ENCODE measurements around the gene SAMD8.
"Not testable (repeated sequence)": the region's sequence is repeated elsewhere in the genome, so short reads cannot be mapped to it uniquely, and the experiment has no call there.

SAMD8 gene

DNA sequence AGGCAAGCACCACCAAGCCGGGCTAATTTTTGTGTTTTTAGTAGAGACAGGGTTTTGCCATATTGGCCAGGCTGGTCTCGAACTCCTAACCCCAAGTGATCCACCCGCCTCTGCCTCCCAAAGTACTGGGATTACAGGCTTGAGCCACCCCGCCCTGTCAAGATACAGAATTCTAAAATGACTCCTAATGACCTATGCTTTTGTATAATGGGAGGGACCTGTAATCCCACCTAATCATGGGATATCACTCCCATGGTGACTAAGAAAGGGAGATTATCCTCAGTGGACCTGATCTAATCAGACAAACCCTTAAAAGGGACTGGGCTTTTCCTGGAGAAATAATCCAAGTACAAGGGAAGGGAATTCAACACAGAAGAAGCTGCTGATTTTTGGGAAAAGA lies 28.8 kb downstream of the SAMD8 start:
- DNase-seq (ENCODE audit: low spot score) = no peak

DNA sequence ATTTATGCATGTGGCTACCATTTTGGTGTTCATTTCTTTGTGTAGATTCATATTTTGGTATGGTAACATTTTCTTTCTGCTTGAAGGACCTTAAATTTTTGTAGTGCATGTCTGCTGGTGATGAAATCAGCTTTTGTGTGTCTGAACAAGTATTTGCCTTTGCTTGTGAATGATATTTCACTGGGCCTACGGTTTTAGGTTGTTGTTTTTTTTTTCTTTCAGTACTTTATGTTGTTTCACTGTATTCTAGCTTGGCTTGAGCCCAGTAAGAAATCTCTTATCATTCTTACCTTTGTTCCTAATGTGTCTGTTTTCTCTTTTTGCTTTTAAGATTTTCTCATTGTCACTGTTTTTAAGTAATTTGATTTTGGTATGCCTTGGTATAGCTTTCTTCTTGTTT lies 31.9 kb downstream of the SAMD8 start:
- DNase-seq (ENCODE audit: low spot score) = no peak

DNA sequence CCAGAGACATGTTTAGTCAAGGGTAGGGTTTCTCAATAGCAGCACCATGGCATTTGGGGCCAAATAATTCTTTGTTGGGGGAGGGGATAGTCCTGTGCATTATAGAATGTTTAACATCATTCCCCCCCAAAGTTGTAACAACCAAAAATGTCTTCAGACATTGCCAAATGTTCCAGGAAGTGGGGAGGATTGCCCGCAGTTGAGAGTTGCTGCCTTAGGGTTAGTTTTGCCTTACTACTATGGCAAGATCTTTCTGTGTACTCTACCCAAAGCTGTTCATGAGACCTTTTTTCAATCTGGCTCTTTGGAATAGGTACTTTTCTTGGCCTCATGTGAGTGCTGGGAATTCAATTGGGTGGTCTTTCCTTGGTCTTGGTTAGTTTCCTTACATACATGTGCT lies 34.1 kb downstream of the SAMD8 start:
- no peak for DNase-seq (ENCODE audit: low spot score)

DNA sequence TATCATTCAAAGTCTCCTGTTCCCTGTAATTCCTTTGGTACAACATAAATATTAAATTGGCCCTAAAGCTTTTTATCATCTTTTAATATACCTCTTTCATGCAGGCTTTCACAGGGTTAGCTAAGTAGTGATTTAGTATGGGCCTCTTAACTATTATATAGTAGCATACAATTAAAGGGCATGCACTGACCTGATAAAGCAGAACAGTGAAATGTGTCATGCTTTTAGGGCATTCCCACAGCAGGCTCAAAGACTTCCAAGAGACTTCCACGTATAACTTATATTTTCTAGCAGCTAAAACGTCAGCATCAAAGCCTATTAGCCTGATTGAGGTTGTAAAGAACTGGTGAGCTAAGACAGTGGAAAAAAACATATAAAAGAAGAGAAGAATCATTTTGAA lies 35.3 kb downstream of the SAMD8 start:
- no peak for DNase-seq (ENCODE audit: low spot score)

DNA sequence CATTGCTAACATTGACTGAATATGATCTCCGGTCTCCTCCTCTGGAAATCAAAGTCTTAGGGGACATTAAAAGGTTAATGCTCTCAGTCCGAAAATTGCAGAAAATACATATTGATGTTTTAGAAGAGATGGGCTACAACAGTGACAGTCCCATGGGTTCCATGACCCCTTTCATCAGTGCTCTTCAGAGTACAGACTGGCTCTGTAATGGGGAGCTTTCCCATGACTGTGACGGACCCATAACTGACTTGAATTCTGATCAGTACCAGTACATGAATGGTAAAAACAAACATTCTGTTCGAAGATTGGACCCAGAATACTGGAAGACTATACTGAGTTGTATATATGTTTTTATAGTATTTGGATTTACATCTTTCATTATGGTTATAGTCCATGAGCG lies 39.2 kb downstream of the SAMD8 start:
- DNase-seq (ENCODE audit: low spot score) = no peak

DNA sequence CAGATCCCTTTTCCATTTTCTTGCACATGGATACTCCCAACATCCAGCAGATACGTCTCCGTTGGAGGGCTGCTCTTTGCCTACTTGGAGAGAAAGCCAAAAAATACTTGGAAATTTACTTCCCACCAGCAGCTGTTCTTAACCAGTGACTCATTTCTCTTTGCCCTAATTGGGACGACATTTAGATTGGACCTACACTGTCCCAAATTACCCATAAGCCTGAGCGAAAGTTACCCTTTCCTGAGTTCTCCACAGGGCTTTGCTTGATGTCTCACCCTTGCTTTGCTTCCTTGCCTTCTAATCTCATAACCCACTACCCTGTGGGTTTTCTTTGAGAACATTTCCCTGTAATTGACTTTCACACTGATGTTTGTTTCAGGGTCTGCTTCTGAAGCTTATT lies 48.1 kb downstream of the SAMD8 start:
- DNase-seq (ENCODE audit: low spot score) = no peak

DNA sequence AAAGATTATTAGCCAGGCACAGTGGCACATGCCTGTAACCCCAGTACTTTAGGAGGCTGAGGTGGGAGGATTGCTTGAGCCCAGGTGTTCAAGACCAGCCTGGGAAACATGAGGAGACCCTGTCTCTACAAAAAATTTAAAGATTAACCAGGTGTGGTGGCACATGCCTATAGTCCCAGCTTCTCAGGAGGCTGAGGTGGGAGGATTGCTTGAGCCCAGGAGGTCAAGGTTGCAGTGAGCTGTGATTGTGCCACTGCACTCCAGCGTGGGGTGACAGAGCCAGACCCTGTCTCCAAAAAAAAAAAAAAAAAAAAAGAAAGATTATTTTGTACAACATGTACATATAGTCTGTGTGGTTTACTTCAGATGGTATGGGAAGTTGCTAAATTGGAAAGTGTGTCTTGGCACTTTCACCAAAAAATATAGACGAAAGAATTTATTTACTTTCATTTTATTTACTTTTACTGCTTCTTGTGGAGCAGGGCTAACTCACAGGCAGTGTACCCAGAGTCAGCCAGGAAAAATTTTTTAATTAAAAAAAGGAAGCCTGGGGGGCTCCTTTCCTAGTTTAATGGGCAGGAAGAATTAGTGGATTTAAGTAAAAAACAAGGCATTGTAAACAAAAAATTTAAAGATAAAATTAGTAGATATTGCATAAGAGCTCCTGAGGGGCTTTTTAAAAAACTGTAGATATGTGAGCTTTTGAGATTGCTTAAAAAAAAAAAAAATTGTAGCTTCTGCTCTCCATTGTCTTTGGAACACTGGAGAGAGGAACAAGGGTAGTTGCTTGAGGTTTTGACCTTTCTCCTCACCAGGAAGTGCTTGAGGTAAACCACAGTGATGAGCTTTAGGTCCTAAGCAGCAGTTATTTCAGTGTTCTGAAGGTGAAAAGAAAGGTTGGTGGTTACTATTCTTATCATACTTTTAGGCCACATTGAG lies 54.5 kb downstream of the SAMD8 start:
- no peak for DNase-seq (ENCODE audit: low spot score)

DNA sequence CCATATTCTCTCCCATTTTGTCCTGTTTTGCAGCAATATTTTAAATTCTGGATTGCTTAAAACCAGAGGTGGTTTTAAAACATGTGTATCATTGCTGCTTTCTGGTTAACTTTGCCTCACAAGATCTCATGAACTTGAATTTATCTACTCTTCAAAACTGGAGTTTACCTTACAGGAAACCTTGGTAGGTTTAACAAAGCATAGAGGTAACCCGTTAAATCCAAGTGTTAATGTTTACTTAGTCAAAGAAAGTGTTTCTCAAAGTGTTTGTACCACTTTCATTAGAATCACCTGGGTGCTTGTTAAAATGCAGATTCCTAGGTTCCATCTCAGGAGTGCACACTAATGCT lies 55.1 kb downstream of the SAMD8 start:
- no peak for DNase-seq (ENCODE audit: low spot score)

DNA sequence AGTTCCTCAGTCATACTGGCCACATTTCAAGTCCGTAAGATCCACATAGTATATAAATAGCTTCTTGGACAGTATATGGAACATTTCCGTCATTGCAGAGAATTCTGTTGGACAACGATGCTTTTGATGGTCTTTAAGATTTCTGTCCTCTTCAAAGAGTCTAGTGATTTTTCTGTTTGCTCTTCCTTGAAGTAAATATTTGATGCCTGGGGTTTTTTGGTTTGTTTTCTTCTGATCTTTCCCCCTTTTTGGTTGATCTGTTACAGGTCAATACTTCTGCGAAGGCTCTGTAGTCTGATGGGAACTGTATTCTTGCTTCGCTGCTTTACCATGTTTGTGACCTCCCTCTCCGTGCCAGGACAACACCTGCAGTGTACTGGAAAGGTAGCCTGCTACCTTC lies 56.8 kb downstream of the SAMD8 start:
- DNase-seq (ENCODE audit: low spot score) = no peak

DNA sequence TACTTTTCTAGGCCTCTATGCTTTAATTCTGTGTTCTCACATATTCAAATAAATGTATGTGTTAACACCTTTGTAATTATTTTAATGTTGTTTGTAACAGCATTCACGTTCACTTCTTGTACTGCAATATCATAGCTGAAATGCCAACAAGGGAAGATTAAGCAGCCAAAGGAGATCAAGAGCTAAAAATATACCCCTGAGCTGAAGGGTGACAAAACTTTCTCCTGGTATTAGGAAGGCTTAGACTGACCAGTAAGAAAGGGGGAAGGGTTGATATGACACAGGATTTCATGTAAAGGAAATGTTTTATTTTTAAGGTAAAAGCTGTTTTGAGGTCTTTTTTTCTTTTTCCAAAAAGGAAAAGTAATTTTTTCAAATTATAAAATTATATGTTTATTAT lies 58.8 kb downstream of the SAMD8 start:
- DNase-seq (ENCODE audit: low spot score) = no peak

DNA sequence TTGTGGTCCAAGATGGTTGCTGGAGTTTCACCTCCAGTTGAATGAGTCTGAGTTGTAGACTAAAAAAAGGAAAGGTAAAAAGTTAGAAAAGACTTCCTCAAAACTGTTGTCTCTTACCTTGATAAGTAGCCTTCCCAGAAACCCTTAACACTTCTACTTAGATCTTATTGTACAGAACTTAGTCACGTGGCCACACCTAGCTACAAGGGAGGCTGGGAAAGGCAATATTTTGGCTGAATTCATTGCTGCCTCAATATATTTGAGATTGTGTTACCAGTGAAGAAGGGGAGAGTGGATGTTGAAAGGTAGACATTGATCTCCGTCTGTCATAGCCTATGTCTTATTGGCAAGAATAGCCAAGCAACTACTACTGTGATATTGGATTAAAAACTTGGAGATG lies 63.6 kb downstream of the SAMD8 start:
- DNase-seq (ENCODE audit: low spot score) = no peak

DNA sequence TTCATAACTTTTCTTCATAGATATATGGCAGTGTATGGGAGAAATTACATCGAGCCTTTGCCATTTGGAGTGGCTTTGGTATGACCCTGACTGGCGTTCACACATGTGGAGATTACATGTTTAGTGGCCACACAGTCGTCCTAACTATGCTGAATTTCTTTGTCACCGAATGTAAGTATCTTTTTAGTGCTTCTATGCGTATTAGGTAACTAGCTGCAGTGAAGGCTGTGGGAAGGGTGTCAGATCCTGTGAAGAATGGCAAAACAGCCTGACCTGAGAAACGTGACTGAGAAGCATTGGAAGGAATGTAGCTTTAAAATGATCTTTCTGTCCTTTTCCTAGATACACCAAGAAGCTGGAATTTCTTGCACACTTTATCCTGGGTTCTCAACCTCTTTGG lies 64.6 kb downstream of the SAMD8 start:
- DNase-seq (ENCODE audit: low spot score) = no peak

DNA sequence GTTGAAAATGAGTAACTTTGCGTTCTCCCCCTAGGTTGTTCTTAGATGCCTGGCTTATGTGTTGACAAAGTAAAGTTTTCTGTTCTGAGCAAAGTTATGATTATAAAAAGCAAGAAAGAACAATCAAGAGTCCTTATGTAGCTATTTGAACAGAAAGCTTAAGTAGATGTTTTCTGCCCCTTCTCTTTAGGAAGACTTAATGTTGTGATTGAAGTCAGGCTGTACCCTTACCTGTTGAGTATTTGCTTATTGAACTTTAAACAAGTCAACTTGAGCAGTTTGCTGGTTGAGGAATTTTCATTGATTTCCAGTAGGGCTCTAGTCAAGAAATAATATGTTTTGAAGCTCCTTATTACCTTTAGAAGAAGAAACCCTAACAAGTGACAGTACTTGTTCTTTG lies 65.3 kb downstream of the SAMD8 start:
- no peak for DNase-seq (ENCODE audit: low spot score)

DNA sequence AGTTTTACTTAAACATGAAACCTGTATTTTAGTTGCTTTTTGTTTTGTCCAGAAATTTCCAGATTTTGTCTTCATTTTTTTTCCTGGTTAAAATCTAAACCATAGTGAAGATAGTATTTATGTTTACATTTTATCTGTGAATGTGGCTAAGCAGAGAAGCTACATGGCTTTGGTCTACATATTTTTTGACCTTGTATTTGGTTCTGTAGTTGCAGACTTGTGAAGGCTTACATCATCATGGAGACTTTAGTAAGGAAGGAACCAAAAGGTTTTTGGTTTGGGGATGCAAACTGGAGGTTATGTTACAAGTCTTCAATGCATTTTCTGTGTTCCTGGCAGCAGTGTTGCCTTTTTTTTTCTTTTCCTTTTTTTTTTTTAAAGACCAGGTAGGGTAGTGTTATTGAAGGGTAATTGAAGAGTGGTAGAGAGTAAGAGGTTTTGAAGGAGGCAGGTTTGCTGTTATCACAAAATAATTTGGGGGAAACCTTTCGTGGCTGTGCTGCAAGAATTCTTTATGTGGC lies 68.3 kb downstream of the SAMD8 start:
- no peak for DNase-seq (ENCODE audit: low spot score)

DNA sequence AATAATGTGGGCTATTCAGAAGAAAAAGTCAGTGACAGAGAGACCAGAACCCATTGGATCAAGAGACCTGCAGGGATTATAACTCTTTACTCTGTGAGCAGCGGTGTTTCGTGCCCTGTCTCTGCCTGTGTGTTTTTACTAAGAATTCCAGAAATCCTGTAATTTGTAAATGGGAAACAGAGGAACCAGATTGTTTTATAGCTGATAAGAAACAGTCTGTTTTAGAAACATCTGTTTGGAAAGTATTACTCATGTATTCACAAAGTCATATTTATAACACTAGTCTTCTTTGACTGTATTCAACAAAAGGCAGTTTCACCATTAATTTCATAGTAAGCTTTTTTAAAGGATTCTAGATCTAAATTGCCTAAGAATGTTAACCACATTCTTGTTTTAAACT lies 69.1 kb downstream of the SAMD8 start:
- DNase-seq (ENCODE audit: low spot score) = no peak

DNA sequence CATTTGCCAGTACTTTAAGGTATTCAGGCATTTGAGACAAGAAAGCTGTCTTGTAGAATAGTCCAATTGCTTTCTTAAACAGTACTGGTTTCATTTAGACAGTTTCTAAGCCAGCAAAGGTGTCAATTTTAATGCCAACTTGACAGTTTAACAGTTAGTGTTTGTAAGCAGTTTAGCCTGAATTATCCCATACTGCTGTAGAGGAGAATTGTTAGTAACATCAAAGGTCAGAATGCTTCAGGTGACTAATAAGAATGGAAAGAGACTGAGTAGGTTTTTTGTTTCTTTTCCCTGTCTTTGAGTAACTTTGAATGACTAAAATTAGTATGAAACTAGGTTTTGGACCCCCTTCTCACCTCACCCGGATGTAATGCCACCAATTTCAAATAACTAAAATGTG lies 69.6 kb downstream of the SAMD8 start:
- no peak for DNase-seq (ENCODE audit: low spot score)

DNA sequence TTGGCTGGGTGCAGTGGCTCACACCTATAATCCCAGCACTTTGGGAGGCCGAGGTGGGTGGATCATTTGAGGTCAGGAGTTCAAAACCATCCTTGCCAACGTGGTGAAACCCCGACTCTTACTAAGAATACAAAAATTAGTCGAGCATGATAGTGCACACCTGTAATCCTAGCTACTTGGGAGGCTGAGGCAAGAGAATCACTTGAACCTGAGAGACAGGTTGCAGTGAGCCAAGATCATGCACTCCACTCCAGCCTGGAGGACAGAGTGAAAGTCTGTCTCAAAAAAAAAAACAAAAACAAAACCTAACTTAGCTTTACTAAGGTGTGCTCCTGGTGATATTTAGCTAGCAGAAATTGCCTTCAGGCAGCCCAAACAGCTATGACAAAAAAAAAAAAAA lies 74.9 kb downstream of the SAMD8 start:
- DNase-seq (ENCODE audit: low spot score) = no peak

DNA sequence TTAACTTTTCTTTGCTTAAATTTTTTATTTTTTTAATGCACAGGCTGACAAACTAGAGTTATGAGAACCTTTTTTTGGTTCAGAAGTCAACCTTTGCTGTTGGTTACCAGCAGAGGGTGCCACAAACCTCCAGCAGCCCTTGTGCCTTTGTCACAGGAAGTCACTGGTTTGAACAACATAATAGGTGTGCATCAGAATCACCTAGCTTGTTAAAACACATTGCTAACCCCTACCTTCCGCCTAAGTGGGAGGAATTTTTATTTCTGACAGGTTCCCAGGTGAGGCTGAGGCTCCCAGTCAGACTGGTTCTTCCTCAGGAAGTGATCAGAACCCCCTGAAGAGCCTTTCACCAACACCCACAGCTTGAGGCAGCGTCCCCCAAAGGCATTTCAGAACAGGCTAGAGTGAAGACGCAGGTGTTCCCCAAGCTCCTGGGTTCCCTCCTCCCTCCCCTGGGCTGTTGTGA lies 76.5 kb downstream of the SAMD8 start:
- peak; percentile 67 for DNase-seq (ENCODE audit: low spot score)

DNA sequence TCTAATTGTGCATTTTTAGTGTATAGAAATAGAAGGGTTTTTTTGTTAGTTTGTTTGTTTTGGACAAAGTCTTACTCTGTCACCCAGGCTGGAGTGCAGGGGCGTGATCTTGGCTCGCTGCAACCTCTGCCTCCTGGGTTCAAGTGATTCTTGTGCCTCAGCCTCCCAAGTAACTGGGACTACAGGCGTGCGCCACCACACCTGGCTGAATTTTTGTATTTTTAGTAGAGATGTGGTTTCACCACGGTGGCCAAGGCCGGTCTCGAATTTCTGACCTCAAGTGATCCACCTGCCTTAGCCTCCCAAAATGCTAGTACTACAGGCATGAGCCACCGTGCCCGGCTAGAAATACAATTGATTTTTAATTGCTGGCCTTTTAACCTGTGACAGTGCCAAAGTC lies 77.1 kb downstream of the SAMD8 start:
- not testable (repeated sequence) for DNase-seq (ENCODE audit: low spot score)

DNA sequence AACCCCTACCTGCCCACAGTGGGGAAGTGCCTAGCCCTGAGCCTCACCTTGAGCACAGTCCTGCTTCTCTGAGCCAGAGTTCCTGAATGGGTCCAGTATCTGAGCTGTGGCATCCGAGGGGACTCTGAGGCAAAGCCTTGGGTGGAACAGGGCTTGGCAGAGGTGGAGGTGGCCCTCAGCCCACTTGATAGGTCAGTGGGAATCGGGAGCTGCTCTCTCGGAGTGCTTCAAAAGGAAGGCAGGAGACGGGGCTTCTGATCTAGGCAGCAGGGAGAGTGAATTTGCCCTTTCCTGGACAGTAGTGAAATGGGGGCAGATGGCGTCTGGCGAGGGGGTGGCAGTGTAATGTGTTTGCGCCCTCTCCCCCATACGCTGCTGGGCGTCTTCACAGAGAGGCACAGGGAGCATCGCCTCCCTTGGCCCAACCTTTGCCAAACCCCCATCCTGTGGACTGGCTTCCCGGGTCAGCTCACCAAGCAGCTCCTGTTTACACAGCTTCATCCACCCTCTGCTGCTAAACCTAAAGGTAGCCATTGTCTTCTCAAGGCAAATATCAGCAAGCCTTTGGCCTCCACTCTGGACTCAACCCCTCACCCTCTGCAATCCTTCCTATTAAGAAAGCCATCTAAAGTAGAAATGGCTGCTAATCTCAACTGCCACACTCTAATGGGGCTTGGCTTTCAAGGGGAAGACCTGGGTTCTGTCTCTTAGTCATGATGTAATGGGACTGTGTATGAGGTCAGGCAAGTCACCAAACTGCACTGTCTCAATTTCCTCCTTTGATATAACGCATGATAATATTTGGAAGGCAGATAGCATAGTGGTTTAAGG lies 78.0 kb downstream of the SAMD8 start:
- DNase-seq (ENCODE audit: low spot score) = no peak

DNA sequence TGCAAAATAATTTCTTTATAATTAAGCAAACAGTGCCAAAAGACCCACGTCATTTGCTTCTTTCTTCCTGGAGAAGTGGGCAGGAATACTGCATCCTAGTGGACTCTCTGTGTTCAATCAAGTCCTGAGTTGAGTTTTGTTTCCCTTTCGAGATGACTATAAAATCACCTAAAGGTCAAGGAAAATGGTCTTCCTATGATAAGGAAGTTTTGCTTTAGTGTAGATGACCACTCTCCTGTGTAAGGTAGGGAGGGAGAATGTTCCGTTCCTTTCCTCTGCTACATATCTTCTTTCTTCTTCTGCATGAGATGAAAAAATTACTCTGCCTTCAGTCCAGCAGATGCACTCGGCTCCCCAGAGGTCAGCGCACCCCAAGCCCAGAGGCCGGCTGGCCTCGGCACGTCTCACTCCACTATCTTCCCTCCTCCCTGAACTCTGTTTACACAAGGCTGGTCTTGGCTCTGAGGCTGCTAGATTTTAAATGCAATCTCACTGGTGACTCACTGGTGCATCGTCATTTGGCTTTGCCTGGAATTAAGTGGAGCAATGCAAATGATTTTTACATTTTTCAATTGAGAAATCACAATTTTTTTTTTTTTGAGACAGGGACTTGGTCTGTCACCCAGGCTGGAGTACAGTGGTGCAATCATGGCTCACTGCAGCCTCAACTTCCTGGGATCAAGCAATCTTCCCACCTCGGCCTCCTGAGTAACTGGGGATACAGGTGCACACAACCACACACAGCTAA lies 80.5 kb downstream of the SAMD8 start:
- no peak for DNase-seq (ENCODE audit: low spot score)

DNA sequence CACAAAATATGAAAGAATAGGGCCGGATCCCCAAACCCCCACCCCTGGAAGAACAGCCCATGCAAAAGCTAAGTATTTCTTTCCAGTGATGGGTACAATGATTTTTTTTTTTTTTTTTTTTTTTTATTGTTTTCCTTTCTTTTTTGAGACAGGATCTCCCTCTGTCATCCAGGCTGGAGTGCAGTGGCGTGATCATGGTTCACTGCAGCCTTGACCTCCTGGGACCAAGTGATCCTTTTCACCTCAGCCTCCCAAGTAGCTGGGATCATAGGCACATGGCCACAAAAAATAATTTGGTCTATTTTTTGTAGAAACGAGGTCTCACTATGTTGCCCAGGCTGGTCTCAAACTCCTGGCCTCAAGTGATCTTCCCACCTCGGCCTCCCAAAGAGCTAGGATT lies 83.2 kb downstream of the SAMD8 start:
- DNase-seq (ENCODE audit: low spot score) = not testable (repeated sequence)

Data from NAMALWA (cell line).